ENCODE data around the gene TMEM132D.

Gene TMEM132D

GRCh38 chr12:129840145-129840884 is 63.5 kb downstream of the TMEM132D start:
- Mint-ChIP-seq H3K27ac (no peak overlapping the region), H3K27me3 (ENCODE audit: low read depth) (peaks cover 8% of the 10 kb centered on the region), H3K4me1 (peaks cover 10% of the 10 kb centered on the region), H3K9me3 (no peaks in the 10 kb centered on the region), H3K36me3 (ENCODE audit: low read depth) (no peaks in the 10 kb centered on the region), H3K4me3 (no peak overlapping the region)
- TF ChIP-seq CTCF (IDR thresholded peaks at IDR 0.05; ENCODE audit: unreplicated experiment in 3 of 3): no peak

- no peaks in the 10 kb centered on the region for H3K36me3 Mint-ChIP-seq (ENCODE audit: low read depth)
- H3K9me3 Mint-ChIP-seq: no peaks in the 10 kb centered on the region
- H3K27ac Mint-ChIP-seq: no peak overlapping the region
- H3K4me1 Mint-ChIP-seq: peaks cover 8% of the 10 kb centered on the region
- TF ChIP-seq CTCF (IDR thresholded peaks at IDR 0.05; ENCODE audit: unreplicated experiment in 3 of 3): no peak
- H3K4me3 Mint-ChIP-seq: no peak overlapping the region
- H3K27me3 Mint-ChIP-seq (ENCODE audit: low read depth): peaks cover 8% of the 10 kb centered on the region
These were observed 64.1 kb downstream of the TMEM132D start for GRCh38 chr12:129839679-129840078.

- no peak for TF ChIP-seq CTCF (IDR thresholded peaks at IDR 0.05; ENCODE audit: unreplicated experiment in 3 of 3)
- H3K4me1 Mint-ChIP-seq: no peaks in the 10 kb centered on the region
- peaks cover 2% of the 10 kb centered on the region for H3K9me3 Mint-ChIP-seq
- peaks cover 16% of the 10 kb centered on the region for H3K27me3 Mint-ChIP-seq (ENCODE audit: low read depth)
- no peaks in the 10 kb centered on the region for H3K36me3 Mint-ChIP-seq (ENCODE audit: low read depth)
- H3K4me3 Mint-ChIP-seq: no peak overlapping the region
- no peak overlapping the region for H3K27ac Mint-ChIP-seq
These were observed 72.5 kb downstream of the TMEM132D start for GRCh38 chr12:129831294-129831693.

DNA sequence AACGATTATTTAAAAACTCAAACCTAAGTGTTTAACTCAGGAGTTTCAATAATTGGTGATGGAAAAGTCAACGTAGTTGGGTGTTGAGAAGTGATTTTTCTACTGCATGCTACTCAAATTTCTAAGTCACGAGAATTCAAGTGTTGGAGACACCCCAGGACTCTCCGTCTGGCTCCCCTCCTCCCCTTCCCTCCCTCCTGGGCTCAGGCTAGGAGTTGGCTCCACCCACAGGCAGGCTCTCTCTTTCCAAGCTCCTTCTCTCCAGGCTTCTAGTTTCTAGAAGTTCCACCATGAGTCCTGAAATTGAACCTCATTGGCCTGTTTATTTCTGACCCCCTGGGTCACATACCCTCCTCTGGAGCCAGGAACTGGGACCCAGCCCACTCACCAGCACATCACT is 73.0 kb downstream of the TMEM132D start:
- no peak for TF ChIP-seq CTCF (IDR thresholded peaks at IDR 0.05; ENCODE audit: unreplicated experiment in 3 of 3)
- peaks cover 2% of the 10 kb centered on the region for H3K9me3 Mint-ChIP-seq
- H3K4me1 Mint-ChIP-seq: no peaks in the 10 kb centered on the region
- no peak overlapping the region for H3K4me3 Mint-ChIP-seq
- H3K27ac Mint-ChIP-seq: no peak overlapping the region
- peaks cover 16% of the 10 kb centered on the region for H3K27me3 Mint-ChIP-seq (ENCODE audit: low read depth)
- no peaks in the 10 kb centered on the region for H3K36me3 Mint-ChIP-seq (ENCODE audit: low read depth)

- H3K27me3 Mint-ChIP-seq (ENCODE audit: low read depth): peaks cover 14% of the 10 kb centered on the region
- H3K4me3 Mint-ChIP-seq: no peak overlapping the region
- no peak overlapping the region for H3K27ac Mint-ChIP-seq
- no peak for TF ChIP-seq CTCF (IDR thresholded peaks at IDR 0.05; ENCODE audit: unreplicated experiment in 3 of 3)
- no peaks in the 10 kb centered on the region for H3K4me1 Mint-ChIP-seq
- H3K36me3 Mint-ChIP-seq (ENCODE audit: low read depth): no peaks in the 10 kb centered on the region
- peaks cover 2% of the 10 kb centered on the region for H3K9me3 Mint-ChIP-seq
These were observed 75.9 kb downstream of the TMEM132D start for GRCh38 chr12:129827866-129828384.

Measured in nephron (organoid).